BLaER1 (cell line): ENCODE results near the gene PPP6R2.
"Not testable (repeated sequence)": the region's sequence is repeated elsewhere in the genome, so short reads cannot be mapped to it uniquely, and the experiment has no call there.

Experiments used
- H3K27ac ChIP-seq: shearing (Covaris generic); formaldehyde crosslinking; 2 replicates; pipeline ENCODE4 v1.8.1; 2022
- H3K27me3 ChIP-seq: shearing (Covaris generic); formaldehyde crosslinking; 2 replicates; pipeline ENCODE4 v1.8.1; 2022
- H3K36me3 ChIP-seq: shearing (Covaris generic); formaldehyde crosslinking; 2 replicates; pipeline ENCODE4 v1.8.1; 2022
- H3K4me1 ChIP-seq: shearing (Covaris generic); formaldehyde crosslinking; 2 replicates; pipeline ENCODE4 v1.8.1; 2022
- H3K4me2 ChIP-seq: shearing (Covaris generic); formaldehyde crosslinking; 2 replicates; pipeline ENCODE4 v1.8.1; 2022
- H3K4me3 ChIP-seq: shearing (Covaris generic); formaldehyde crosslinking; 2 replicates; pipeline ENCODE4 v1.8.1; 2022
- H3K9ac ChIP-seq: shearing (Covaris generic); formaldehyde crosslinking; 2 replicates; pipeline ENCODE4 v1.8.1; 2022
- H3K9me3 ChIP-seq: shearing (Covaris generic); formaldehyde crosslinking; 2 replicates; pipeline ENCODE4 v1.8.1; 2022
- H4K20me1 ChIP-seq: shearing (Covaris generic); formaldehyde crosslinking; 2 replicates; pipeline ENCODE4 v1.8.1; 2022
- Cebpa-rat ChIP-seq: shearing (Covaris generic); IDR thresholded peaks from 2 replicates; pipeline ENCODE4 v1.8.1; 2022

The PPP6R2 gene

GRCh38 chr22:50422046-50422445, 78.9 kb downstream of the PPP6R2 start:
- peaks cover 95% of the 10 kb centered on the region for H3K36me3 ChIP-seq

GRCh38 chr22:50422961-50423815, 80.1 kb downstream of the PPP6R2 start:
- no peak for TF ChIP-seq Cebpa-rat
- Histone ChIP-seq H3K4me1 (no peaks in the 10 kb centered on the region), H3K27me3 (no peaks in the 10 kb centered on the region), H3K9me3 (no peaks in the 10 kb centered on the region), H3K27ac (no peak overlapping the region), H3K4me3 (no peak overlapping the region), H3K4me2 (no peak overlapping the region), H3K9ac (no peak overlapping the region), H4K20me1 (no peaks in the 10 kb centered on the region), H3K36me3 (peaks cover 94% of the 10 kb centered on the region)

More at GRCh38 chr22:50422046-50422445, 78.9 kb downstream of the PPP6R2 start:
- Histone ChIP-seq H3K4me3 (no peak overlapping the region), H3K4me2 (no peak overlapping the region), H3K27ac (no peak overlapping the region), H3K27me3 (no peaks in the 10 kb centered on the region), H3K9ac (no peak overlapping the region), H3K4me1 (no peaks in the 10 kb centered on the region), H3K9me3 (no peaks in the 10 kb centered on the region), H4K20me1 (peaks cover 8% of the 10 kb centered on the region; the same call in 1 of the 2 replicates)
- no peak for TF ChIP-seq Cebpa-rat

- Histone ChIP-seq H3K27ac (no peak overlapping the region), H3K9ac (no peak overlapping the region), H3K4me2 (no peak overlapping the region), H3K4me3 (no peak overlapping the region), H3K36me3 (peaks cover 94% of the 10 kb centered on the region), H3K27me3 (no peaks in the 10 kb centered on the region), H3K4me1 (no peaks in the 10 kb centered on the region), H3K9me3 (no peaks in the 10 kb centered on the region), H4K20me1 (no peaks in the 10 kb centered on the region)
- no peak for TF ChIP-seq Cebpa-rat
Measured at GRCh38 chr22:50423956-50424355, 80.8 kb downstream of the PPP6R2 start.

GRCh38 chr22:50425179-50425916, 82.2 kb downstream of the PPP6R2 start:
- H3K4me2 ChIP-seq, result no peak overlapping the region
- peaks cover 94% of the 10 kb centered on the region for H3K36me3 ChIP-seq
- H4K20me1 ChIP-seq, result no peaks in the 10 kb centered on the region
- no peak overlapping the region for H3K27ac ChIP-seq
- no peaks in the 10 kb centered on the region for H3K9me3 ChIP-seq
- H3K9ac ChIP-seq, result no peak overlapping the region
- H3K4me1 ChIP-seq, result no peaks in the 10 kb centered on the region
- H3K4me3 ChIP-seq, result no peak overlapping the region
- no peak for TF ChIP-seq Cebpa-rat
- no peaks in the 10 kb centered on the region for H3K27me3 ChIP-seq

- Histone ChIP-seq H3K27me3 (no peaks in the 10 kb centered on the region), H4K20me1 (peaks cover 40% of the 10 kb centered on the region), H3K4me3 (no peak overlapping the region), H3K36me3 (peaks cover 65% of the 10 kb centered on the region), H3K9me3 (no peaks in the 10 kb centered on the region), H3K9ac (no peak overlapping the region), H3K27ac (no peak overlapping the region), H3K4me1 (peaks cover 27% of the 10 kb centered on the region), H3K4me2 (no peak overlapping the region)
- TF ChIP-seq Cebpa-rat, result no peak
Measured at GRCh38 chr22:50432131-50432876, 89.2 kb downstream of the PPP6R2 start.

GRCh38 chr22:50432877-50433510, 89.9 kb downstream of the PPP6R2 start:
- H3K4me2 ChIP-seq, H3K27ac ChIP-seq, H3K9me3 ChIP-seq, H3K9ac ChIP-seq, H3K4me3 ChIP-seq, H3K27me3 ChIP-seq: not testable (repeated sequence)
- Histone ChIP-seq H3K4me1 (peaks cover 34% of the 10 kb centered on the region), H4K20me1 (peaks cover 46% of the 10 kb centered on the region), H3K36me3 (peaks cover 65% of the 10 kb centered on the region)

GRCh38 chr22:50434849-50435248, 91.7 kb downstream of the PPP6R2 start:
- no peak overlapping the region for H3K9ac ChIP-seq
- H3K4me2 ChIP-seq, result peak overlapping the region; percentile 97
- H3K4me3 ChIP-seq, result no peak overlapping the region
- TF ChIP-seq Cebpa-rat, result no peak
- no peaks in the 10 kb centered on the region for H3K27me3 ChIP-seq
- peaks cover 65% of the 10 kb centered on the region for H3K36me3 ChIP-seq
- peaks cover 61% of the 10 kb centered on the region for H4K20me1 ChIP-seq
- H3K9me3 ChIP-seq, result no peaks in the 10 kb centered on the region
- H3K27ac ChIP-seq, result peak overlapping the region; percentile 89
- H3K4me1 ChIP-seq, result peaks cover 53% of the 10 kb centered on the region

- Histone ChIP-seq H3K9me3 (no peaks in the 10 kb centered on the region), H4K20me1 (peaks cover 61% of the 10 kb centered on the region), H3K36me3 (peaks cover 65% of the 10 kb centered on the region), H3K27me3 (no peaks in the 10 kb centered on the region), H3K4me3 (peak overlapping the region; percentile 45; the same call in 1 of the 2 replicates), H3K27ac (peak overlapping the region; percentile 89), H3K4me1 (peaks cover 59% of the 10 kb centered on the region), H3K4me2 (peak overlapping the region; percentile 97), H3K9ac (peak overlapping the region; percentile 59)
- TF ChIP-seq Cebpa-rat, result no peak
Measured at GRCh38 chr22:50435291-50436014, 92.3 kb downstream of the PPP6R2 start.
